Body of pancreas (tissue), 4 donors: ENCODE results near the gene TLE1.

ENCODE experiments used
- CTCF ChIP-seq, 7 experiments: fragments of 450-650 bp in 4 of 7; fragments of 200-600 bp in 3 of 7; sonication (generic) in 3 of 7; IDR thresholded peaks; one replicate each; pipeline ENCODE4 v1.5.1; 2016 to 2019; ENCODE audit warnings: antibody characterized with exemption in 7 of 7
- POLR2A ChIP-seq, 3 donors: fragments of 450-650 bp; IDR thresholded peaks; one replicate each; pipeline ENCODE4 v1.6.1; 2016; ENCODE audit warnings: antibody characterized with exemption in 3 of 3, mild to moderate bottlenecking in 2 of 3

GRCh38 chr9:81716409-81716808, 27.1 kb upstream of the TLE1 start:
- TF ChIP-seq CTCF (IDR thresholded peaks at IDR 0.05) (no peak), POLR2A (IDR thresholded peaks at IDR 0.05) (no peak)
